H9 (cell line): ENCODE results near the gene TRMT44. TPM values are rescaled to one million over a fixed set of nuclear protein-coding genes. Genes with fewer than 3 reads are reported as not detected.

ENCODE experiments used
- DNase-seq: peaks from one replicate; pipeline ENCODE4 v3.0.0-alpha.2; 2017
- H2AFZ ChIP-seq: one replicate; pipeline ENCODE4 v1.6.1; 2013; ENCODE audit warnings: mild to moderate bottlenecking, low read length, control low read depth, moderate library complexity
- H2AK5ac ChIP-seq: 2 replicates; pipeline ENCODE4 v1.6.1; 2013; ENCODE audit warnings: low read length, control low read depth, mixed read lengths; ENCODE audit not compliant: insufficient read length
- H2BK120ac ChIP-seq: one replicate; pipeline ENCODE4 v1.6.1; 2013; ENCODE audit warnings: low read depth, mild to moderate bottlenecking, low read length, control low read depth, inconsistent platforms; ENCODE audit not compliant: poor library complexity, severe bottlenecking
- H2BK12ac ChIP-seq: 2 replicates; pipeline ENCODE4 v1.6.1; 2013; ENCODE audit warnings: low read length, control low read depth, mixed read lengths, low read depth; ENCODE audit not compliant: insufficient read length
- H2BK15ac ChIP-seq: 2 replicates; pipeline ENCODE4 v1.6.1; 2013; ENCODE audit warnings: low read depth, low read length, control low read depth
- H2BK20ac ChIP-seq: one replicate; pipeline ENCODE4 v1.6.1; 2013; ENCODE audit warnings: low read depth, mild to moderate bottlenecking, low read length, control low read depth, inconsistent platforms; ENCODE audit not compliant: poor library complexity, severe bottlenecking
- H2BK5ac ChIP-seq: 2 replicates; pipeline ENCODE4 v1.6.1; 2013; ENCODE audit warnings: low read length, control low read depth, mixed read lengths; ENCODE audit not compliant: insufficient read length
- H3K14ac ChIP-seq: 2 replicates; pipeline ENCODE4 v1.6.1; 2013; ENCODE audit warnings: low read length, control low read depth; ENCODE audit not compliant: insufficient read depth
- H3K18ac ChIP-seq: 2 replicates; pipeline ENCODE4 v1.6.1; 2013; ENCODE audit warnings: low read depth, mild to moderate bottlenecking, mixed read lengths, low read length, control low read depth; ENCODE audit not compliant: insufficient read length
- H3K23ac ChIP-seq: 2 replicates; pipeline ENCODE4 v1.6.1; 2013; ENCODE audit warnings: low read length, control low read depth, mixed read lengths, low read depth; ENCODE audit not compliant: insufficient read length
- H3K23me2 ChIP-seq: 2 replicates; pipeline ENCODE4 v1.6.1; 2013; ENCODE audit warnings: low read depth, mild to moderate bottlenecking, mixed read lengths, low read length, control low read depth; ENCODE audit not compliant: insufficient read length, poor library complexity, severe bottlenecking
- H3K27ac ChIP-seq: 2 replicates; pipeline ENCODE4 v1.5.1; 2013; ENCODE audit warnings: low read length, control low read depth, mixed read lengths, low read depth; ENCODE audit not compliant: insufficient read length
- H3K27me3 ChIP-seq: 2 replicates; pipeline ENCODE4 v1.6.1; 2013; ENCODE audit warnings: low read length, control low read depth, inconsistent platforms; ENCODE audit not compliant: insufficient read depth
- H3K4ac ChIP-seq: 2 replicates; pipeline ENCODE4 v1.6.1; 2013; ENCODE audit warnings: low read depth, mild to moderate bottlenecking, control low read depth, inconsistent platforms, low read length, moderate library complexity
- H3K4me1 ChIP-seq: 2 replicates; pipeline ENCODE4 v1.6.1; 2013; ENCODE audit warnings: low read length, control low read depth, inconsistent platforms; ENCODE audit not compliant: insufficient read depth
- H3K4me2 ChIP-seq: 2 replicates; pipeline ENCODE4 v1.6.1; 2013; ENCODE audit warnings: low read length, control low read depth, mixed read lengths; ENCODE audit not compliant: insufficient read length, insufficient read depth
- H3K56ac ChIP-seq: 2 replicates; pipeline ENCODE4 v1.6.1; 2013; ENCODE audit warnings: low read depth, mild to moderate bottlenecking, mixed read lengths, low read length, control low read depth; ENCODE audit not compliant: insufficient read length
- H3K79me1 ChIP-seq: 2 replicates; pipeline ENCODE4 v1.6.1; 2013; ENCODE audit warnings: low read depth, mild to moderate bottlenecking, moderate library complexity, low read length, control low read depth, inconsistent platforms; ENCODE audit not compliant: insufficient read depth, poor library complexity, severe bottlenecking
- H3K79me2 ChIP-seq: 2 replicates; pipeline ENCODE4 v1.6.1; 2013; ENCODE audit warnings: low read length, control low read depth, inconsistent platforms; ENCODE audit not compliant: insufficient read depth
- H3K9ac ChIP-seq: 2 replicates; pipeline ENCODE4 v1.6.1; 2013; ENCODE audit warnings: low read length, control low read depth, mixed read lengths; ENCODE audit not compliant: insufficient read length; ENCODE audit errors: extremely low read depth
- H3K9me3 ChIP-seq: one replicate; pipeline ENCODE4 v1.6.1; 2013; ENCODE audit warnings: low read depth, low read length, inconsistent platforms; ENCODE audit not compliant: control insufficient read depth
- H3T11ph ChIP-seq: one replicate; pipeline ENCODE4 v1.6.1; 2013; ENCODE audit warnings: mild to moderate bottlenecking, low read length, control low read depth, inconsistent platforms
- H4K20me1 ChIP-seq: one replicate; pipeline ENCODE4 v1.6.1; 2013; ENCODE audit not compliant: control insufficient read depth, insufficient read length, insufficient read depth
- H4K5ac ChIP-seq: 2 replicates; pipeline ENCODE4 v1.6.1; 2013; ENCODE audit warnings: low read depth, mild to moderate bottlenecking, mixed read lengths, low read length, control low read depth; ENCODE audit not compliant: insufficient read length
- H4K8ac ChIP-seq: replicated peaks from 2 replicates; pipeline ENCODE4 v1.6.1; 2013; ENCODE audit warnings: low read length, control low read depth, mixed read lengths, low read depth; ENCODE audit not compliant: insufficient read length
- H4K91ac ChIP-seq: 2 replicates; pipeline ENCODE4 v1.6.1; 2013; ENCODE audit warnings: low read depth, mild to moderate bottlenecking, moderate library complexity, mixed read lengths, low read length, control low read depth; ENCODE audit not compliant: insufficient read length
- H3K27ac Mint-ChIP-seq, 3 experiments: 2 replicates in 2 of 3; 3 replicates in 1 of 3; pipeline ENCODE4 v1.8.0; 2020 to 2021; ENCODE audit warnings: mixed read lengths in 3 of 3, mild to moderate bottlenecking in 1 of 3, moderate library complexity in 1 of 3
- H3K27me3 Mint-ChIP-seq: 2 replicates; pipeline ENCODE4 v1.8.0; 2021; ENCODE audit warnings: low read depth, mild to moderate bottlenecking, moderate library complexity, mixed read lengths
- H3K36me3 Mint-ChIP-seq, 3 experiments: 2 replicates in 2 of 3; 3 replicates in 1 of 3; pipeline ENCODE4 v1.8.0; 2020 to 2021; ENCODE audit warnings: low read depth in 3 of 3, mixed read lengths in 3 of 3; ENCODE audit not compliant: insufficient read depth in 1 of 3
- H3K4me1 Mint-ChIP-seq, 2 experiments: 2 replicates each; pipeline ENCODE4 v1.8.0; 2020; ENCODE audit warnings: mixed read lengths in 2 of 2
- H3K4me3 Mint-ChIP-seq, 2 experiments: 2 replicates in 1 of 2; 3 replicates in 1 of 2; pipeline ENCODE4 v1.8.0; 2020 to 2021; ENCODE audit warnings: mild to moderate bottlenecking in 2 of 2, mixed read lengths in 2 of 2, moderate library complexity in 1 of 2
- H3K9me3 Mint-ChIP-seq, 2 experiments: 2 replicates in 1 of 2; 3 replicates in 1 of 2; pipeline ENCODE4 v1.8.0; 2020; ENCODE audit warnings: mild to moderate bottlenecking in 2 of 2, mixed read lengths in 2 of 2, moderate library complexity in 1 of 2
- CTCF ChIP-seq: fragments of 200-600 bp; sonication (generic); conservative IDR thresholded peaks from 3 replicates; pipeline ENCODE4 v1.8.0; 2021; ENCODE audit warnings: antibody characterized with exemption, mild to moderate bottlenecking
- WGBS: extraction: QIAGEN DNeasy Blood & Tissue Kit; methylation state at CpG from one replicate; pipeline ENCODE4 v1.1.7; 2013; ENCODE audit warnings: missing lambda C conversion rate, low lambda C conversion rate, mixed read lengths; ENCODE audit not compliant: insufficient read length; ENCODE audit errors: extremely low coverage; 5-methylcytosine and 5-hydroxymethylcytosine counted together
- total RNA-seq: library from RNA; stranded (reverse); gene quantifications from 2 replicates; pipeline ENCODE4 v1.2.1, GENCODE V29; 2021

The TRMT44 gene
- total RNA-seq, 1 experiment from 2014 or later: 22.8 TPM

DNA sequence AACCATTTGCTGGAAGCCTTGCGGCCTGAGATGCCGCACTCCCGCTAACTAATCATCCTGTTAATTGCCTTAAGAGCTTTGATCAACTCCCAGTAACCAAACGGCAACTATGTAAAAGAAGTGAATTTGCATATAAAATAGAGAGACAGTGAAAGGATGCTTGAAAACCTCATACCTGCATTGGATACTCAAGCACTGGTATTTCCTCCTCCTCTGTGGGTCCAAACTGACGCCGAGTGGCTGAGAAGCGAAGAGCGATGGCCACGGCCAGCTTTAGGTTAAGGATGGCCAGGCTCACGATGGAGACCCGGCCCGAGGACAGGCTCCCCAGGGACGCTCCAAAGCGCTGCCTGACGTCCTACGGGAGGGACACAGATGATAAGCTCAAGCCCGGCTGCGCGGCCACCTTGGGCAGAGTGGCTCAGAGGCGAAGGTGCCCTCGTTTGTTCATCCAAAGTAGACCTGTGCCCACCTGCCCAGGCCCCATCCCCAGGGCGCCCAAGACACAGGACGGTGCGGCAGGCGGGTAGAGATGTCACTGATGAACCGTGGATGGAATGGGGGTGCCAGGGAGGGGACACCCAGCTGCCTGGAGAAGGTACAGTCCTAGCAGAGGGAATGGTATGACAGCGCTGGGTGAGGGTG is 43.7 kb upstream of the TRMT44 start:
- TF ChIP-seq CTCF: no peak
- no CpG with 5 or more reads among the region's 27 CpGs for whole genome bisulfite sequencing

More for the DNA sequence above, 43.7 kb upstream of the TRMT44 start:
- H4K20me1 ChIP-seq: no peaks in the 10 kb centered on the region
- peaks cover 3% of the 10 kb centered on the region; the same call in 1 of the 2 replicates for H3K4me1 ChIP-seq
- H3K18ac ChIP-seq: no peak overlapping the region
- Mint-ChIP-seq H3K27me3 (no peaks in the 10 kb centered on the region), H3K4me3 (no peak overlapping the region), H3K36me3 (peaks cover 6 to 10% (median 8%) of the 10 kb centered on the region in 3 experiments; a peak in 3 of 7 replicates), H3K4me1 (peaks cover 23 to 32% of the 10 kb centered on the region in 2 experiments), H3K9me3 (no peaks in the 10 kb centered on the region; a peak in 1 of 5 replicates), H3K27ac (peak overlapping the region in 2 of 3 experiments; percentile 34 to 52; a peak in 2 of 7 replicates)
- no peak overlapping the region for H2BK15ac ChIP-seq
- H3K9ac ChIP-seq: no peak overlapping the region
- no peak overlapping the region for H2BK120ac ChIP-seq
- H4K91ac ChIP-seq: no peak overlapping the region
- H3K14ac ChIP-seq: no peak overlapping the region
- no peak overlapping the region for H3K23ac ChIP-seq
- H3T11ph ChIP-seq: no peak overlapping the region
- no peaks in the 10 kb centered on the region for H3K79me1 ChIP-seq
- H3K23me2 ChIP-seq: no peaks in the 10 kb centered on the region
- no peaks in the 10 kb centered on the region for H3K27me3 ChIP-seq
- H2BK20ac ChIP-seq: no peak overlapping the region
- H2AFZ ChIP-seq: no peak overlapping the region
- H2AK5ac ChIP-seq: no peak overlapping the region
- no peak overlapping the region for H4K8ac ChIP-seq
- no peaks in the 10 kb centered on the region for H3K79me2 ChIP-seq
- H4K5ac ChIP-seq: no peak overlapping the region
- H2BK12ac ChIP-seq: no peak overlapping the region
- H3K4ac ChIP-seq: no peak overlapping the region
- no peak overlapping the region for H2BK5ac ChIP-seq
- no peaks in the 10 kb centered on the region for H3K9me3 ChIP-seq
- no peak overlapping the region for H3K27ac ChIP-seq
- no peak overlapping the region for H3K4me2 ChIP-seq
- DNase-seq: no peak
- no peak overlapping the region for H3K56ac ChIP-seq
